Cardiac fibroblast (primary cell): ENCODE data around the gene MYO9B.

Experiments used
- DNase-seq, 2 donors: peaks; one replicate each; pipeline versions ENCODE4 v3.0.0 to v3.0.0-alpha.2; 2010; ENCODE audit warnings: low read depth in 2 of 2
- H3K4me3 ChIP-seq, 2 donors: replicated peaks in 1 of 2; 1 replicate in 1 of 2; 2 replicates in 1 of 2; pipeline ENCODE4 v1.5.1; 2011; ENCODE audit warnings: low read depth in 2 of 2, low read length in 2 of 2, mild to moderate bottlenecking in 2 of 2, moderate library complexity in 1 of 2
- CTCF ChIP-seq: IDR thresholded peaks from one replicate; pipeline ENCODE4 v1.5.1; 2011; ENCODE audit warnings: low read depth, mild to moderate bottlenecking, low read length, inconsistent platforms

MYO9B gene

GRCh38 chr19:17205237-17206140 is 129.9 kb downstream of the MYO9B start:
- H3K4me3 ChIP-seq: no peak overlapping the region
- DNase-seq: peak; percentile 68 to 72
- TF ChIP-seq CTCF: peak; percentile 86

GRCh38 chr19:17206736-17207581 is 131.4 kb downstream of the MYO9B start:
- no peak for DNase-seq
- TF ChIP-seq CTCF: no peak
- H3K4me3 ChIP-seq: no peak overlapping the region

GRCh38 chr19:17209126-17210036 is 133.8 kb downstream of the MYO9B start:
- no peak for TF ChIP-seq CTCF

GRCh38 chr19:17210296-17210695 is 134.7 kb downstream of the MYO9B start:
- peak in 1 of 2 donors; percentile 62 for DNase-seq
- no peak overlapping the region for H3K4me3 ChIP-seq
- no peak for TF ChIP-seq CTCF

More at GRCh38 chr19:17209126-17210036, 133.8 kb downstream of the MYO9B start:
- no peak overlapping the region for H3K4me3 ChIP-seq
- peak; percentile 38 to 45 for DNase-seq

- no peak for TF ChIP-seq CTCF
- H3K4me3 ChIP-seq: no peak overlapping the region
- DNase-seq: no peak
These were observed 136.2 kb downstream of the MYO9B start for GRCh38 chr19:17211547-17212446.
